Neural progenitor cell (in vitro differentiated cells): ENCODE data around the gene MFN1. TPM values are rescaled to one million over a fixed set of nuclear protein-coding genes. Genes with fewer than 3 reads are reported as not detected.
A peak's percentile ranks its signal among the peaks of the same experiment; 100 is the strongest.

Experiments
- DNase-seq: peaks from one replicate; pipeline ENCODE4 v3.0.0-alpha.2; 2016; ENCODE audit warnings: low spot score
- H2AFZ ChIP-seq: fragments of 200-600 bp; sonication (generic); replicated peaks from 2 replicates; pipeline ENCODE4 v1.6.1; 2016; ENCODE audit warnings: antibody characterized with exemption
- H3F3A ChIP-seq: fragments of 200-600 bp; sonication (generic); 2 replicates; pipeline ENCODE4 v1.6.1; 2016; ENCODE audit warnings: antibody characterized with exemption, low read depth
- H3K27ac ChIP-seq: fragments of 200-600 bp; sonication (generic); 2 replicates; pipeline ENCODE4 v1.5.1; 2016; ENCODE audit warnings: mild to moderate bottlenecking
- H3K27me3 ChIP-seq: fragments of 200-600 bp; sonication (generic); 2 replicates; pipeline ENCODE4 v1.6.1; 2016; ENCODE audit warnings: mild to moderate bottlenecking, moderate library complexity
- H3K36me3 ChIP-seq: fragments of 200-600 bp; sonication (generic); 2 replicates; pipeline ENCODE4 v1.5.1; 2016
- H3K4me1 ChIP-seq: fragments of 200-600 bp; sonication (generic); 2 replicates; pipeline ENCODE4 v1.6.1; 2016; ENCODE audit warnings: mixed run types
- H3K4me2 ChIP-seq: fragments of 200-600 bp; sonication (generic); 2 replicates; pipeline ENCODE4 v1.6.1; 2016
- H3K4me3 ChIP-seq: fragments of 200-600 bp; sonication (generic); 2 replicates; pipeline ENCODE4 v1.5.1; 2016
- H3K79me2 ChIP-seq: fragments of 200-600 bp; sonication (generic); 2 replicates; pipeline ENCODE4 v1.6.1; 2016; ENCODE audit warnings: low read depth
- H3K9ac ChIP-seq: fragments of 200-600 bp; sonication (generic); 2 replicates; pipeline ENCODE4 v1.6.1; 2016
- H3K9me3 ChIP-seq: fragments of 200-600 bp; sonication (generic); 2 replicates; pipeline ENCODE4 v1.5.1; 2016; ENCODE audit warnings: low read depth
- H4K20me1 ChIP-seq: fragments of 200-600 bp; sonication (generic); 2 replicates; pipeline ENCODE4 v1.6.1; 2016; ENCODE audit warnings: low read depth
- H3K27ac Mint-ChIP-seq: 3 replicates; pipeline ENCODE4 v1.8.0; 2021; ENCODE audit warnings: mixed read lengths
- H3K27me3 Mint-ChIP-seq: 2 replicates; pipeline ENCODE4 v1.8.0; 2022; ENCODE audit warnings: low read depth, mild to moderate bottlenecking, inconsistent platforms, moderate library complexity, mixed read lengths; ENCODE audit not compliant: insufficient read depth
- H3K36me3 Mint-ChIP-seq: 3 replicates; pipeline ENCODE4 v1.8.0; 2021; ENCODE audit warnings: mixed read lengths
- H3K4me1 Mint-ChIP-seq: 3 replicates; pipeline ENCODE4 v1.8.0; 2021; ENCODE audit warnings: mixed read lengths
- H3K4me3 Mint-ChIP-seq: 3 replicates; pipeline ENCODE4 v1.8.0; 2021; ENCODE audit warnings: mild to moderate bottlenecking, moderate library complexity, mixed read lengths
- H3K9me3 Mint-ChIP-seq: 3 replicates; pipeline ENCODE4 v1.8.0; 2020; ENCODE audit warnings: mixed read lengths
- CTCF ChIP-seq: fragments of 200-600 bp; sonication (generic); IDR thresholded peaks from 2 replicates; pipeline ENCODE4 v1.5.1; 2017; ENCODE audit warnings: antibody characterized with exemption, mild to moderate bottlenecking
- EZH2 ChIP-seq: fragments of 200-600 bp; sonication (generic); IDR thresholded peaks from 2 replicates; pipeline ENCODE4 v1.6.1; 2017; ENCODE audit warnings: antibody characterized with exemption, mild to moderate bottlenecking, moderate library complexity
- EZH2phosphoT487 ChIP-seq: fragments of 200-600 bp; sonication (generic); IDR thresholded peaks from 2 replicates; pipeline ENCODE4 v1.6.1; 2017; ENCODE audit warnings: antibody characterized with exemption
- total RNA-seq: library from RNA; depleted of rRNA; stranded (reverse); fragments of >200 nt; gene quantifications from 2 replicates; pipeline ENCODE4 v1.2.3, GENCODE V29; 2015; ENCODE audit warnings: low replicate concordance

Gene MFN1
- total RNA-seq, 1 donor from 2014 or later, result 62.5 TPM

DNA sequence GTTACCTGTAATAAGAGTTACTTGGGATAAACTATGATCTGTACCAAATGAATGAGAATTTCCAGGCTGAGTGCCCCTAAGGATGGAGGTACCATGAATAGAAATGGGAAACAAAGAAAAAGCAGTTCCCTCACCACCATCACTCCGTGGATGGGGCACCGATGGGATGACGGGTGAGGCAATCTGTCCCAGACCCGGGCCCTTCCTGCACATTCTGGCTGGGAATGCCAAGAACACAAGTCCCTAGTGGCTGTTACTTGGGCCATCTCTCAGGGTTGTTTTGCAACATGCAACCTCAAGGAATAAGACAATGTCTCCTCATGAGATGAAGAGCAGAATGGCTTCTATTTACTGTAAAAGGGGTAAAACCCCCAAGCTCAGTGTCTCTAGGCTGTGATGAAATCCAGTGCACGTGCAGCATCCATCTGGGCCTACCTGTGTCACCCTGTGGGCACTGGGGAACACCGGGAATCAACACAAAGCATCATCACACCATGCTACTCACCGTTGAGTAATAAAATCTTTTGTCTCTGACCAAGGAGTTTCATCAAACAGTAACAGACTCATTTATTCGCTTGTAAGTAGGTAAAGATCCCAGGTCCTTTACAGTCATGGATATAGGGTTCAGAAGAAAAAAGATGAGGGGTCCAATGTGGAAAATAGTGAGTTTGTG lies 81.5 kb downstream of the MFN1 start:
- no peak overlapping the region for H3K9ac ChIP-seq
- peaks cover 58% of the 10 kb centered on the region for H3K79me2 ChIP-seq
- no peak overlapping the region for H3K4me3 ChIP-seq
- H4K20me1 ChIP-seq, result peaks cover 22% of the 10 kb centered on the region
- DNase-seq, result no peak
- H2AFZ ChIP-seq, result no peak overlapping the region
- H3K9me3 ChIP-seq, result no peaks in the 10 kb centered on the region
- no peaks in the 10 kb centered on the region for H3F3A ChIP-seq
- H3K27ac Mint-ChIP-seq, result no peak overlapping the region
- peaks cover 23% of the 10 kb centered on the region for H3K4me1 Mint-ChIP-seq
- no peaks in the 10 kb centered on the region for H3K9me3 Mint-ChIP-seq
- H3K36me3 Mint-ChIP-seq, result peaks cover 18% of the 10 kb centered on the region
- H3K36me3 ChIP-seq, result no peaks in the 10 kb centered on the region
- no peak overlapping the region for H3K4me2 ChIP-seq
- H3K27me3 Mint-ChIP-seq, result no peaks in the 10 kb centered on the region
- H3K4me3 Mint-ChIP-seq, result no peak overlapping the region
- H3K4me1 ChIP-seq, result peaks cover 21% of the 10 kb centered on the region
- no peaks in the 10 kb centered on the region for H3K27me3 ChIP-seq
- H3K27ac ChIP-seq, result no peak overlapping the region
- TF ChIP-seq EZH2, result no peak
- TF ChIP-seq CTCF, result no peak
- no peak for TF ChIP-seq EZH2phosphoT487

DNA sequence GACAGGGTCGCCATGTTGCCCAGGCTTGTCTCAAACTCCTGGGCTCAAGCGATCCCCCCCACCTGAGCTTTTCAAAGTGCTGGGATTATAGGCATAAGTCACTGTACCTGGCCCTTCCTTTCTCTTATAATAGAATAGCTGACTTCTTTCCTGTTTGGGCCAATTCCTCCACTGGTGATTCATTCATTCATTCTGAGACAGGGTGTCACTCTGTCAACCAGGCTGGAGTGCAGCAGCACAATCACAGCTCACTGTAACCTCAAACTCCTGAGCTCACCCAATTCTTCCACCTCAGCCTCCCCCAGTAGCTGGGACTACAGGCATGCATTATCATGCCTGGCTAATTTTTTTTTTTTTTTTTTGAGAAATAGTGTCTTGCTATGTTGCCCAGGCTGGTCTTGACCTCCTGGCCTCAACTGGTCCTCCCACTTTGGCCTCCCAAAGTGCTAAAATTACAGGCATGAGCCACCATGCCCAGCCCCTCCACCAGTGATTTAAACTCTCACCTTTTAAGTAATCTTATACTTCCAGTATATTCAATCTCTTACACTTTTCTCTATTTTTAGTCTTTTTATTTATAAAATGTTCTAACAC lies 82.9 kb downstream of the MFN1 start:
- Mint-ChIP-seq H3K27ac (no peak overlapping the region), H3K27me3 (no peaks in the 10 kb centered on the region), H3K4me1 (peaks cover 28% of the 10 kb centered on the region), H3K9me3 (no peaks in the 10 kb centered on the region), H3K36me3 (peaks cover 8% of the 10 kb centered on the region), H3K4me3 (no peak overlapping the region)
- Histone ChIP-seq H3K4me1 (peaks cover 21% of the 10 kb centered on the region), H3K27me3 (no peaks in the 10 kb centered on the region), H4K20me1 (peaks cover 33% of the 10 kb centered on the region), H3K9ac (no peak overlapping the region), H3K79me2 (peaks cover 71% of the 10 kb centered on the region), H3K36me3 (no peaks in the 10 kb centered on the region), H3K4me2 (no peak overlapping the region), H3K27ac (no peak overlapping the region), H2AFZ (no peak overlapping the region), H3K4me3 (no peak overlapping the region), H3F3A (no peaks in the 10 kb centered on the region), H3K9me3 (no peaks in the 10 kb centered on the region)
- DNase-seq, result no peak
- TF ChIP-seq CTCF (no peak), EZH2 (no peak), EZH2phosphoT487 (no peak)

- no peak overlapping the region for H3K27ac Mint-ChIP-seq
These were observed 84.5 kb downstream of the MFN1 start for GRCh38 chr3:179432021-179432420.

More at GRCh38 chr3:179432021-179432420, 84.5 kb downstream of the MFN1 start:
- Histone ChIP-seq H4K20me1 (peaks cover 33% of the 10 kb centered on the region), H2AFZ (no peak overlapping the region), H3K9ac (peak overlapping the region; percentile 5), H3K27ac (no peak overlapping the region), H3K79me2 (peaks cover 85% of the 10 kb centered on the region), H3K4me3 (no peak overlapping the region), H3K4me1 (peaks cover 21% of the 10 kb centered on the region), H3K9me3 (no peaks in the 10 kb centered on the region), H3K4me2 (no peak overlapping the region), H3F3A (no peaks in the 10 kb centered on the region), H3K36me3 (no peaks in the 10 kb centered on the region), H3K27me3 (no peaks in the 10 kb centered on the region)
- DNase-seq, result no peak
- Mint-ChIP-seq H3K27me3 (no peaks in the 10 kb centered on the region), H3K36me3 (peaks cover 4% of the 10 kb centered on the region), H3K4me3 (no peak overlapping the region), H3K9me3 (no peaks in the 10 kb centered on the region), H3K4me1 (peaks cover 28% of the 10 kb centered on the region)
- no peak for TF ChIP-seq EZH2phosphoT487
- TF ChIP-seq EZH2, result no peak
- TF ChIP-seq CTCF, result no peak
